Measurements from ENCODE around the gene PRPH.
"Not testable (repeated sequence)": the region's sequence is repeated elsewhere in the genome, so short reads cannot be mapped to it uniquely, and the experiment has no call there.

PRPH gene

GRCh38 chr12:49295082-49295936 is at the start of gene PRPH:
PRPH (plus strand) TSS chr12:49295147; CDS start chr12:49295201, 54 bp downstream.
- DNase-seq (ENCODE audit: low read depth) = no peak

DNA sequence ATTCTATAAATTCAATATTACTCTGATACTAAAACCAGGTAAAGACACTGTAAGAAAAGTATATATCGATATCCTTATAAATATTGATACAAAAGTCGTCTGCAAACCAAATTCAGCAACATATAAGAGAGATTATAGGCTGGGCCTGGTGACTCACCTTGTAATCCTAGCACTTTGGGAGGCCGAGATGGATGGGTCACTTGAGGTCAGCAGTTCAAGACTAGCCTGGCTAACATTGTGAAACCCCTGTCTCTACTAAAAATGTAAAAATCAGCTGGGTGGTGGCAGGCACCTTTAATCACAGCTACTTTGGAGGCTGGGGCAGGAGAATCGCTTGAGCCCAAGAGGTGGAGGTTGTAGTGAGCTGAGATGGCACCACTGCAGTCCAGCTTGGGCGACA is 43.6 kb upstream of the PRPH start:
- DNase-seq (ENCODE audit: low read depth) = no peak

DNA sequence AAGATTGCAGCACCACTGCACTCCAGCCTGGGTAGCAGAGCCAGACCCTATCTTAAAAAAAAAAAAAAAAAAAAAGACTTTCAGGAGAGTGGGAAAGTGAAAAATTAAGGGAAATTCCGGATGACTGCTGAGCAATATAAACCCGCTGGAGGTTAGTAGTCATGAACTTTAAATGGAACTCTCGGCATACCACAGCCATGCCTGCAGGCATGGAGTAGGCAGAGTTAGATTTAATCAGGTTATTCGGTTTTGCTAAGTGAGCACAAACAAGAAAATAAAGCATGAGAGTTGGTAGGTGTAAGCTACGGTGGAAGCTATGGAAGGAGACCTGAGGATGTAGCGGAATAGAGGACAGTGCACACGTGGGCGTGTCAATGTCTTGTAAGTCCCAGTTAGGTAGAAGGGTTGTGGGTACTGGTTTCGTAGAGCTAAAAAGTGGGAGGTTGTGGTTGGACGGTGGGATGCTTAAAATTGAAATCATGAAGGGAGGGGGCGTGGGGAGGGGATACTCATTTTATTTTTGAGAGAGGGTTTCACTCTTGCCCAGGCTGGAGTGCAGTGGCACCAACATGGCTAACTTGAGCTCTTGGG is 41.8 kb upstream of the PRPH start:
- no peak for DNase-seq (ENCODE audit: low read depth)

DNA sequence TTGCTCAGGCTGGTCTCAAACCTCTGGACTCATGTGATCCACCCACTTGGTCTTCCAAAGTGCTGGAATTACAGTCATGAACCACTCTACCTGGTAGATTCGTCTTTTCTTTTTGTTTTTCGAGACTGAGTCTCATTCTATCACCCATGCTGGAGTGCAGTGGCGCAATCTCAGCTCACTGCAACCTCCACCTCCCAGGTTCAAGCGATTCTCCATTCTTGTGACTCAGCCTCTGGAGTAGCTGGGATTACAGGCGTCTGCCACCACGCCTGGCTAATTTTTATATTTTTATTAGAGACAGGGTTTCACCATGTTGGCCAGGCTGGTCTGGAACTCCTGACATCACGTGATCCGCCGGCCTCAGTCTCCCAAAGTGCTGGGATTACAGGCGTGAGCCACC is 39.5 kb upstream of the PRPH start:
- DNase-seq (ENCODE audit: low read depth) = not testable (repeated sequence)

GRCh38 chr12:49255857-49256637 is 38.9 kb upstream of the PRPH start:
- no peak for DNase-seq (ENCODE audit: low read depth)

GRCh38 chr12:49257508-49258184 is 37.3 kb upstream of the PRPH start:
- not testable (repeated sequence) for DNase-seq (ENCODE audit: low read depth)

DNA sequence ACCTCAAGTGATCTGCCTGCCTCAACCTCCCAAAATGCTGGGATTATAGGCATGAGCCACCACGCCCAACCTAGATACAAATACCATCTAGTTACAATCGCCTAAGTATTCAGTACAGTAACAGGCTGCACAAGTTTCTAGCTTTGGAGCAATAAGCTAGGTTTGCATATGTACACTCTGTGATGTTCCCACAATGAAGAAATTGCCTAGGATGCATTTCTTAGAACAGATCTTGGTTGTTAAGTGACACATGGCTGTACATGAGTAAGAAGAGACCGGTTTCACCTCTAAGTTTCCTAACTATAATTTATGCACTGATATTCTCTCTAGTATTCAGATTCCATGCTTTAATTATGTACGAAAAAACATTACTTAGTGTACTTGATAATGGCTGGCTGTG is 35.5 kb upstream of the PRPH start:
- DNase-seq (ENCODE audit: low read depth) = no peak

DNA sequence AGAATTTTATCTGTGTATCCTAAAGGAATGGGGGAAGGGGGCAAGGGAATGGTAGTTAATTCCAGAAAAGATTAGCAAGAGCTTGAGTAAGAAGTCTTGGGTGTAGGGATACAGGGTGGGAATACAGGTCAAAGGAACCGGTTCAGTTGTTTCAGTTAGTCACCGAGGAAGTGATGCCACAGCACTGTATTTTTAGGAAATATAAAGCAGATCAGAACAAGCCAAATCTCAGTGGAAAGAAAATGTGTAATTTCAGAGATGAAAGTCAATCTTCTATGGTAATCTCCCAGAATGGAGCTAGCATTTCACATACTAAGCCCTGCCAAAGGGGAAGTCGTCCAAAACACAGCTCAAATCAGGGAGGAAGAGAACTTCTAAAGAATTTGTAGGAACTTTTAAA is 34.8 kb upstream of the PRPH start:
- DNase-seq (ENCODE audit: low read depth) = no peak

GRCh38 chr12:49260571-49261363 is 34.2 kb upstream of the PRPH start:
- DNase-seq (ENCODE audit: low read depth) = no peak

DNA sequence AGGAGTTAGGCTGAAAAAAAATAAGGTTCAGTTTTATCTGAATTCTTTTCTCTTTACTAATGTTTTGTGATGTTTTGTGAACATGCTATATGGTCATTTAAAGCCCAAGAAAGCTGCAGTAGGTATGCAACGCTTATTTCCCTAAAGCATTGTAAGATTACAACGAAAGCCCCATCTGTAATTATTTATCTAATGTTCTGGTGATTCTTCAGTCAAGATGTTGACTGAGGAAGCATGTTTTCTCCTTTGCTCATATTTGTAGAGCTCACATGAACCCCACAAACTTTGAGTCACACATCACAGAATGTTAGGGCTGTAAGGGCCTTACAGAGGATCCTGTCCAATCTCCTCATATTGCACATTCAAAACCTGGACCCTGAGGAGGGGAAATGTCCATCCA is 33.2 kb upstream of the PRPH start:
- DNase-seq (ENCODE audit: low read depth) = no peak

GRCh38 chr12:49263400-49263763 is 31.6 kb upstream of the PRPH start:
- no peak for DNase-seq (ENCODE audit: low read depth)

DNA sequence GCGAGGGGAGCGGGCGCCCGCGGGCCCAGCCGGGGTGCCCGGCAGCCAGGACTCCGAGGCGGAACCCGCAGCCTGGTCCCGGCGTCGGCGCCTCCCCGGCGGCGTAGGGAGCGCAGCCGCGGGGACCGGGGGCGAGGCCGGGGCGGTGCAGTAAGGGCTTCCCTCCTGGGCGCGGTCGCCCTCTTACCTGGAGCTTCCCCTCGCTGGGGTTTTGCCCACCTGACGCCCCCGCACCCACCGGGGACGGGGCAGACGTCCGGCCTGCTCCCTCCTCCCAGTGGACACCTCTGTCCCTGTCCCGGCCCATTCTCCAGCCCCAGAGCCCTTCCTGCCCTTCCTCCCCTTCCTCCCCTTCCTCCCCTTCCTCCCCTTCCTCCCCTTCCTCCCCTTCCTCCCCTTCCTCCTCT is 30.5 kb upstream of the PRPH start:
- DNase-seq (ENCODE audit: low read depth) = no peak

GRCh38 chr12:49264873-49265792 is 29.8 kb upstream of the PRPH start, which contains the start of gene TUBA1C:
TUBA1C (plus strand) TSS chr12:49265082; CDS start chr12:49265182, 100 bp downstream.
- DNase-seq (ENCODE audit: low read depth) = peak; percentile 85

GRCh38 chr12:49269191-49269590 is 25.8 kb upstream of the PRPH start:
- DNase-seq (ENCODE audit: low read depth) = not testable (repeated sequence)

- no peak for DNase-seq (ENCODE audit: low read depth)
Measured at GRCh38 chr12:49272790-49273725, 21.9 kb upstream of the PRPH start.

GRCh38 chr12:49273726-49274395 is 21.1 kb upstream of the PRPH start:
- no peak for DNase-seq (ENCODE audit: low read depth)

DNA sequence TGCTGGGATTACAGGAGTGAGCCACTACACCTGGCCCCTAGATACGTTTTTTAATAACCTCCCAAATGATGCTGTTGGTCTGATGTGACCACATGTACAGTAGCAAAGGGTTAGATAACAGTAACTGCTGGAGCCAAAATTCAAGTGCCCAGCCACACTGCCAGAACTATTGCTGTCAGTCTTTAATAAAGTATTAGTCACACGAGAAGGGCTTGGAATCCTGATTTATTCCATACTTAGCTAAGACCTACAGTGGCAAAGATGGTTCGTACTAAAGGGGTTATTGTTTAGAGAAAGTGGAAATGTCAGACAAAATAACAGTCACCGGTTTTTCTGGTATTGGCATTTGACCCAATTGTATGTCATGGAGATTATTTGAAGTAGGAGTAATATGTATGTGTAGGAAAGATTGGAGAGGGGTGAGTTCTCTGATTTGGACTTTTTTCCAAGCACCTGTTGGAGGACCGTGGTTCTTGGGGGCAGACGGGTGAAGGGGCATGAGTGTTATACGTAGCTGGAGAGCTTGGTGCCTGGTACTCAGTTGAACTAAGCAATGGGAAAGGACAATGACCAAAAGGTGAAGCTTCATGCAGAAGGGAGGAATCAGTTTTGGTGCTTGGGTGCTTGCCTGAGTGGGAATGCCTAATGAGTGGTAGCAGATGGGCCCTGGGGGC is 20.4 kb upstream of the PRPH start:
- DNase-seq (ENCODE audit: low read depth) = no peak

Measured in HS-27A (cell line).